Hematopoietic multipotent progenitor cell treated with erythropoietin and hydrocortisone succinate and interleukin-3 and kit ligand, for 4 days (in vitro differentiated cells): ENCODE data around the gene WDR47.
"Not testable (repeated sequence)": the region's sequence is repeated elsewhere in the genome, so short reads cannot be mapped to it uniquely, and the experiment has no call there.

Source experiments
- DNase-seq: peaks from one replicate; pipeline ENCODE4 v3.0.0-alpha.2; 2015

WDR47 gene

DNA sequence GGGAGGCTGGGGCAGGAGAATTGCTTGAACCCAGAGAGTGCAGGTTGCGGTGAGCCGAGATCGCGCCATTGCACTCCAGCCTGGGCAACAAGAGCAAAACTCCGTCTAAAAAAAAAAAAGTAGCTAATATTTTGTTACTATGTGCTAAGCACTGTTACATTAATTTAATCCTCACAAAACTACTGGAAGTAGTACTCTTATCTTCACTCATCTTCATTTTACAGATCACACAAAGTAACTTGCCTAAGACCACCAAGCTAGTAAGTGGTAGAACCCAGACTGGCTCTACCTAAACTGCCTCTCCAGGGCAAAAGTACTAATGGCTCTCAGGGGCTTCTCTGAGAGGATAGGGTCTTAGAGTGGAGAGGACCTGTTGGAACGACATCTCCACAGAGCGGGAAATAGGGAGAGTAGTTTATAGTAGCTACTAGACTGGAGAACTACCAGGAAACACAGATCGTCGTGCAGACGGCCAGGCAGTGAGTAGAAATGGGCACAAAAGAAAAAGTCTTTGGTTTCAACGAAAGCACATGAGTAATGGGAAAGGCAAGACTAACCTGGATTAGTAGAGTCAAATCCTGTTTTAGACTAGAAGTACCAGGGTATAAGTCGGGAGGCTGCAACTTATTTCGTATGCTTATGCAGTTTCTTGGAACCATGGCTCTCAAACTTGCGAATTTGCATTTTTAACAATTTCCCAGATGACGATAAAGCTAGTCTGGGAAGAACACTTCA, 80.0 kb downstream of the WDR47 start:
- DNase-seq = no peak

DNA sequence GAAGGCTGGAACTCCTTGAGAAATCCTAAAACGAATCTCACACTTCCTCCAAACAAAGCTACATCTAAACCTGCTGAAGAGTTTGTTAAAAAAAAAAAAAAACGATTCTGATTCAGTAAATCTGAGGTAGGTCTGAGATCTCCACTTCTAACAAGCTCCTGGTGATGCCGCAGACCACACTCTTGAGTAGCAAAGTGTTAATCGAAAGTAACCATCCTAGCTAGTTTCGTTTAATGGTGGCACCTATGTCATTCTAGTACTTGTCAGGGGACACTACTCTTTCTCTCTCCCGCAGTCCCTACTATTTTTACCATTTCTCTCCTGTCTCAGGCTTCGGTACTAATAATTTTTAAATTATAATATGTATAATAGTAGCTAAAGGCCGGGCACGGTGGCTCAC, 80.7 kb downstream of the WDR47 start:
- DNase-seq = no peak

GRCh38 chr1:108960719-108961118, 81.2 kb downstream of the WDR47 start:
- DNase-seq = no peak

DNA sequence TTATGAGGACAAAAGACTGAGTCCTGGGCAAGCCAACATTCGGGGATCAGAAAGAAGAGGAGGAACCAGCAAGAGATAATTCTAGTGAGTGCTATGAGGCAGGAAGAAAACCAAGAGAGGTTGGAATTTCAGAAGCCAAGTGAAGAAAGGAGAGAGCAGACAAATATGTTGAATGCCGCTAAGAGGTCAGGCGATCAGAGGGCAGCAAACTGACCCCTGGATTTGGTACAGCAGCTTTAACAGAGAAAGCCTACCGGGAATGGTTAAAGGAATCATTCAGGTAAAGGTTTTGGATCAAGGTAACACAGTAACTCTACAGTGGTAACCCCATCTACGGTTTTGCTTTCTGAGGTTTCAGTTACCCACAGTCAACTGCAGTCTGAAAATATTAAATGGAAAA, 84.0 kb downstream of the WDR47 start:
- no peak for DNase-seq

DNA sequence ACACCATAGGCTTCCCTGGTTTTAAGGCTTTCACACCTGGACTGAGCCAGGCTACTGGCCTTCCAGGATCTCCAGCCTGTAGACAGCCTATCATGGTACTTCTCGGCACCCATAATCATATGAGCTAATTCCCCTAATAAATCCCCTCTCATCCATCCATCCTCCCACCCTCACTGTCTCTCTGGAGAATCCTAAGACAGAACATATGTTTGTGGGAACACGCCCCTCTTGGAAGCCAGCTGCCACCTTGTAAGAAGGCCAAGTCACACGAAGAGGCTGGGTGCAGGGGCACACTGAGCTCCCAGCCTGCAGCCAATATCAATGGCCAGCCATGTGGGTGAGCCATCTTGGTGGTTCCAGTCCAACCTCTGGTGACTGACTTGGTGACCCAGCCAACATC, 86.0 kb downstream of the WDR47 start:
- no peak for DNase-seq

- DNase-seq = no peak
These were observed 86.8 kb downstream of the WDR47 start for GRCh38 chr1:108955111-108955510.

GRCh38 chr1:108953452-108953851, 88.5 kb downstream of the WDR47 start:
- no peak for DNase-seq

DNA sequence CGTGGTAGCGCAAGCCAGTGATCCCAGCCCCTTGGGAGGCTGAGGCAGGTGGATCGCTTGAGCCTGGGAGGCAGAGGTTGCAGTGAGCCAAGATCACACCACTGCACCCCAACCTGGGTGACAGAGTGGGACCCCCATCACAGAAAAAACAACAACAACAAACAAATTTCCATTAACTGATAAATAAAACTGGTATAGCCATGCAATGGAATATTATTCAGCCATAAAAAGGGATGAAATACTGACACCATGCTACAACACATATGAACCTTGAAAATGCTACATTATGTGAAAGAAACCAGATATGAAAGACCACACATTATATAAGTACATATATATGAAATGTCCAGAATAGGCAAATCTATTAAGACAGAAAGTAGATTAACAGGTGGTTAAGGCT, 90.7 kb downstream of the WDR47 start:
- DNase-seq = no peak

GRCh38 chr1:108949044-108949443, 92.9 kb downstream of the WDR47 start:
- no peak for DNase-seq

- no peak for DNase-seq
These were observed 93.9 kb downstream of the WDR47 start for GRCh38 chr1:108947871-108948525.

- no peak for DNase-seq
These were observed 105.7 kb downstream of the WDR47 start for GRCh38 chr1:108936170-108936569.

GRCh38 chr1:108933944-108934343, 108.0 kb downstream of the WDR47 start:
- no peak for DNase-seq

- not testable (repeated sequence) for DNase-seq
These were observed 114.3 kb downstream of the WDR47 start for GRCh38 chr1:108927565-108927964.

- DNase-seq = no peak
These were observed 116.0 kb downstream of the WDR47 start for GRCh38 chr1:108925920-108926319.
